GM19025 (cell line): ENCODE data around the gene DAG1.
A peak's percentile ranks its signal among the peaks of the same experiment; 100 is the strongest.

Experiments used
- ATAC-seq: cut with Tn5 transposase; IDR thresholded peaks from one replicate; pipeline ENCODE4 v1.9.1; 2021; ENCODE audit warnings: mild to moderate bottlenecking, low read depth, moderate library complexity; ENCODE audit not compliant: unreplicated experiment

Gene DAG1

DNA sequence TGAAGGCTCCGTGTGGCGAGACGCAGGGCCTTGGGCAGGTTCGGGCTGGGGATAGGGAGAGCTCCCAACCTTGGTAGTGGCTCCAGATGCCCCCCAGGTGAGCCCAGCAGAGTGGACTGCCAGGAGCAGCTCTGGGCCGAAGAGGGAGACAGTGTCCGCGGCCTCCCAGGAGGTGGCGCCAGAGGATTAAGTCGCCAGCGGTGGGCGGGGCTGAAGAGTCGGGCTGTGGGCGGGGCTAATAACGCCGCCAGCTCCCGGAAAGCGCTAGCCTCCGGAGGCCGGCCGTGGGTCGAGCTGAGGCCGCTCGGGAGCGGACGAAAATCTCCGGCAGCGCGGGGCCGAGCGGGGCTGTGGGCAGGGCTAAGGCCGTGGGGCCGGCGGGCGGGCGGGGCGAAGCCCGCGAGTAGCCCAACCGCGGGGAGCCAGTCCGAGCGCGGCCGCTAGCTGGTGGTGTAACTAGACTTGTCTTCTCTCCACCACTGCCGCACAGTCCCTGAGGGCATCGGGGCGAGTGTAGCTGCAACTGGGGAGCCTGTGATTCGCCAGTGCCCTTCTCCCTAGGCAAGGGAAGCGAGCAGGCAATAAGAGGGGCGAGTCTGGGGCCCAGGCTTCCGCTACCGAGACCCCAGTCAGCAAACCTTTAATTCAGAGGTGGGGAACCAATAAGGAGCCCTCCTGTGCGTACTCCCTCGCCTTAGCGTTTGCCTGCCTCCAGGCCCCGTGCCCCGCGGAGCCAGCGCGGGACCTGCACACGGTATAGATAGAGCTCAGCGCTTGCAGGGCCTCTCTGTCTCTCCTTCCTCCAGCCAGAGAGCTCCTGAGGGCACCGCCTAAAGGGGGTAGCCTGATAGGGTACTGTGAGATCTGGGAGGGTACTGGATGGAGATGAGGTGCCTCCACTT, 69.8 kb downstream of the DAG1 start:
- peak; percentile 93 for ATAC-seq

DNA sequence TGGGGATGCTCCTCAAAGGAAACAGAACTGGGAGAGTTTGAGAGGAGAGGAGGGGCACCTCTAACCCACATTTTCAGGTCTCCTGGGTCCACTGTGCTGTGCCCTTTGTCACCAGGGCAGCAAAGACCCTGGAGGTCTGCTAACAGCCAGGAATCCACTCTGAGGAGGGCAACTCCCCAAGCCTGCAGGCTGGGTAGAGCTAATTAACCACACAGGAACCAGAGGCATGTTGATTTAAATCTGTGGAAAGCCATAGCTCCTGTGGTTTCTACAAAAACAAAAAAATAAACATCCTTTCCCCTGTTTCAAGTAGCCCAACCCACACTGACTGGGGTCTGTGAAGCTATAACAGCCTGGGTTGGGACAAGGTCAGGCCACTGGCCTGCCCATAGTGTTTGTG, 82.0 kb downstream of the DAG1 start:
- ATAC-seq: no peak

- no peak for ATAC-seq
Observed at GRCh38 chr3:49553324-49553691, 83.2 kb downstream of the DAG1 start.

GRCh38 chr3:49553692-49554632, 83.9 kb downstream of the DAG1 start, which contains the start of gene BSN:
Gene BSN (plus strand): TSS chr3:49554477. CDS start chr3:49554603, 126 bp downstream.
- ATAC-seq: peak; percentile 84

DNA sequence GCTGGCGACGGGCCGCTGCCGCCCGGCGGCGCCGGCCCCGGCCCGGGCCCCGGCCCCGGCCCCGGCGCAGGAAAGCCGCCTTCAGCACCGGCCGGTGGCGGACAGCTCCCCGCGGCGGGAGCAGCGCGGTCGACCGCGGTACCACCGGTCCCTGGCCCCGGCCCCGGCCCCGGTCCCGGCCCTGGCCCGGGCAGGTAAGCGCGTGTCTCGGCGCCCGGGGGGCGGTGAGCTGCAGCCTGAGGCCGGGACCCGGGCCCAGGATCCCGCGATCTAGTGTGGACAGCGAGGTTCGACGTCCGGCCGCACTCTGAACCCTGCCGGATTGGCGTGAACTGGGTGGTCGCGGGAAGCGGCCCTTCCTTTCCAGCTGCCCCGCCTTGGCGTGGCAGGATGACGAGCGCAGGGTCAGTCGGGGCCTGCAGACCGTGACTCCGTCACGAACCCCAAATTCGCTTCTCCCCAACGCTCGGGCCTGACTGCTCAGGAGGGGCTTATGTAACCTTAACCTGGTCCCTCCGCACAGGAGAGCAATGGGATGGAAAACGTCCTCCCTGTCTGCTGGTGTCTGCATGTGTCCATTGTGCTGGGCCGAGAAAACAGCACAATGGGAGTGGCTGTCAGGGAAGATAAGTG, 84.7 kb downstream of the DAG1 start:
- peak; percentile 60 for ATAC-seq

DNA sequence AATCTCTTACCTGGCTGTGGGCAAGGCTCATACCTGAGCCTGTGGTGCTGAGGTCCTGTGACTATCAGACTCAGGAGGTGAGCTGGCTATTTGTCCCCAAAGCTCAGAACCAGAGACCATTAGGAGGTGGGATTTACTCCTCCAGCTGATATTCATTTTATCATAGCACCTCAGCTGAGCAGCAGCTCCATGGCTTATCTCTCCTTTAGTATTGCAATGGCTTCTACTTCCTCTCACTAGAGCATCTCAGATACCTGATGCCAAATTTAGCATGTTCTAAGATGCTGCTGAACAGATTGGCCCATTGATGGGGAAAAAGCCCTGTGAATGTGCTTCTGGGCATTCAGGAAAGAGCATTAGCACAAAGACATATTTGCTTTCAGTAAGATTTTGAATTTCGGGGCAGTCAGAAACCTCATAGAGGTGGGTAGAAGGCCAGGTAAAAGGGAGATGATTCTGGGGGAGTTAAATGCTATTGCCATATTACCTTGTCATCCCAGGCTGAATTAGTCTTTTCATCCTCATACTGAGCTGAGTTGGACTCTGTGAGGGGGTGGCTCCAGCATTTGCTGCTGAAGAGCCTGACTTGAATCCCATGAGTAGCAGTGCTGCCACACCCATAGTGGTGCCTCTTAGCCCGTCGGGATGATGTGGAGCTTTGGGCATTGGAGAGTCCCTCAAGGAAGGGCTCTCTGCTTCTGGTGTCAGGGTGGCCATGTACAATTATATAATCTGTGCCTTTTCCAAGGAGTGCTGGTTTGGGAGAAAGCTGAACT, 86.6 kb downstream of the DAG1 start:
- ATAC-seq: no peak

DNA sequence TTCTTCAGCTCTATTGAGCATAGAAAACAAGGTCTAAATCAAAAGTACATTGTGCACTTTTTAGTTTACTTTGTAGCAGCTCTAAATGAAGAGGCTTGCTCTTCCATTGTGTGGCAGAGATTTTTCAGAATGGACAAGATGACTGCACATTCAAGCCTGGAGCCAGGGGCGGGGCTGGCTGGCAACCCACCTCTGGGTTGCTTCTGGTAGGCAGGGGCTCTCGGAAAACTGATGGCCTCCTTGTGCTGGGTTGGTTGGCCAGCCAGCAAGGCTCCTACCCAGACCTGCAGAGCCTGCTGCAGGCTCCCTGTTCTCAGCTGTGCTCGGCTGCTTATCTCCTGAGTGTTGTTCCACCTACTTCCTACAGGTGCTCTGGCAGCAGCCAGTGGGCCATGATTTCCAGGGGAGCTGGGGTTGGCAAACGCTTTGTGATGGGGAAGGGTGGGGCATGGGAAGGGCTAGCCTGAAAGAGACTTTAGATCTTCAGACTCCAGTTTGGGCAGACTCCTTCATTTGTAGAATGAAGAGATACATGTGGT, 93.0 kb downstream of the DAG1 start:
- no peak for ATAC-seq

DNA sequence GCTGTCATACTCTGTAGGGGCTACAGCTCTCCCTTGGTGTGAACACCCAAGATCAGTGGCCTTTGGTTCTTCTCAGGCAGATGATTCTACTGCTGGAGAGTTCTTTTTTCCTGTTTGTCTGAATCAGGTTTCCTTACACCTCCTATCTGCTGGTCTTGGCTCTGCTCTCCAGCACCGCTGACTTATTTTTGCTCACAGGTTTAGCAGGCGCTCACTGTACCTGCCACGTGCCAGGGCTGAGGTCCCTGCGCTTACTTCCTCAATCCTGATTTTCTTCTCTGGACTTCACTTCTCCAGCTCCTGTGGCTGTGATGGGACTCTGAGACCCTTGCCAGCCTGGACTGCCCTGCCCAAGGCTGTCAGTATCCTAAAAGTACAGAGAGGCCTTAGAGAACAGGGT, 93.7 kb downstream of the DAG1 start:
- no peak for ATAC-seq

DNA sequence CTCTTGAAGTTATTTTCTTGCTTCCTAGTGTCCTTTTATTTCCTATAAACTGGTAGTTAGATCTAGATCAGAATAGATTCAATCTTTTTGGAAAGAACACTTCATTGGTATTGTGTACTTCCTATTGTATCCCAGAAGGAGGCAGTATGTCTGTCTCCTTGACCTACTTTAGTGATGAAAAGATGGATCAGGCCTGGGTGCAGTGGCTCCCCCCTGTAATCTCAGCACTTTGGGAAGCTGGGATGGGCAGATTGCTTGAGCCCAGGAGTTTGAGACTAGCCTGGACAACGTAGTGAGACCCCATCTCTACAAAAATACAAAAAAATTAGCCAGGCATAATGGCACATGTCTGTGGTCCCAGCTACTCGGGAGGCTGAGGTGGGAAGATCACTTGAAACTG, 96.2 kb downstream of the DAG1 start:
- no peak for ATAC-seq

GRCh38 chr3:49567406-49567805, 97.3 kb downstream of the DAG1 start:
- no peak for ATAC-seq

DNA sequence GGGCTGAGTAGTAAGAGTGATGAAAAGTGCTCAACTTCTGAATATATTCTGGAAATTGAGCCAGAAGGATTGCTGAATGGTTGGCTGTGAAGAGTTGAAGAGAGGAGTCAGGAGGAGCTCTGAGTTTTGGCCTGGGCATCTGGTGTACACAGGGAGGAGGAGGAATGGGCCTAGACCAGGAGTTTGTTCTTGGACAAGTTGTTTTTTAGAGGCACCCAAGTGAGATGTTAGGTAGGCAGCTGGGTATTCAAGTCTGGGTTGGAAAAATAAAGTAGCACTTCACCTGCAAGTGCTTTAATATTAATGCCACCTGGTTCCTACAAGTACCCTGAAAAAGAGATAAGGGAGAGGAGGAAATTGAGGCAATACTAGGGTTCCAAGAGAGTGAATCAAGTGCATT, 98.9 kb downstream of the DAG1 start:
- no peak for ATAC-seq

GRCh38 chr3:49570028-49570654, 100.1 kb downstream of the DAG1 start:
- ATAC-seq: no peak

- ATAC-seq: no peak
Observed at GRCh38 chr3:49582177-49582576, 112.1 kb downstream of the DAG1 start.
